ENCODE measurements around the gene DLEU7. TPM values are rescaled to one million over a fixed set of nuclear protein-coding genes. Genes with fewer than 3 reads are reported as not detected.

The DLEU7 gene
- total and polyA plus RNA-seq, 2 of the 13 experiments (the other 11 are each of a cell fraction or from before 2014, with no cell fraction given): not detected

DNA sequence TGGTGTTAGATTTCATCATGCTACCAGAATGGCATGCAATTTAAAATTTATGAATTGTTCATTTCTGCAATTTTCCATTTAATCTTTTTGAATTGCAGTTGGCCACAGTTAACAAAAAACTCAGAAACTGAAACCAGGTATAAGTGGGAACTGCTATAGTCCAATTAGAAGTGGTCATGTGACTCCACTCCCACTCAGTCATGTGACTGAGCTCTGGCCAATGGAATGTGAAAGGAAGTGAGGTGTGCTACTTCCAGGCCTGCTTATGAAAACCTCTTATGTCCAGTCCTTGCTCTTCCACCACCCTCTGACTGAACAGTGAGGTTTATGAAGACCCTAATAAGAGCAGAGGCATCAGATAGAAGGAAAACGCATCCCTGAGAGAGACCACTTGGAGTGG, 47.0 kb downstream of the DLEU7 start:
- no peak for ATAC-seq
- DNase-seq (ENCODE audit: low spot score): no peak
- no peak overlapping the region for H3K4me3 ChIP-seq (replicated peaks in 1 of 3; ENCODE audit: insufficient read depth in 1 of 3, low read depth in 2 of 3, low read length in 3 of 3)
- H3K9me3 ChIP-seq (ENCODE audit: low read length): no peaks in the 10 kb centered on the region
- POLR2A ChIA-PET: no interaction called here
- H3K27me3 ChIP-seq (ENCODE audit: control insufficient read depth in 1 of 2, insufficient read depth in 2 of 2, low read length in 2 of 2): no peaks in the 10 kb centered on the region
- H3K36me3 ChIP-seq (replicated peaks in 1 of 2; ENCODE audit: control insufficient read depth in 1 of 2, insufficient read depth in 2 of 2, low read length in 2 of 2): no peaks in the 10 kb centered on the region
- in situ Hi-C loops (cut with HindIII; ENCODE audit: extremely low pct_ligation_motif_present, low pct_unique_long_range_greater_than_20kb) (no loop called here), intact Hi-C loops (cut with micrococcal nuclease; ENCODE audit: unreplicated experiment) (no loop called here)
- no peak overlapping the region for H3K27ac ChIP-seq (ENCODE audit: extremely low read length, insufficient read depth, low read length)
- FAIRE-seq: no peak
- H3K9ac ChIP-seq (ENCODE audit: insufficient read depth, low read depth, low read length): no peak overlapping the region
- no peak overlapping the region for H2AFZ ChIP-seq (ENCODE audit: low read length)
- no peak overlapping the region for H3K4me2 ChIP-seq (ENCODE audit: low read depth, low read length)
- 100% methylated on average over 1 of the region's 1 CpG for WGBS (ENCODE audit: low lambda C conversion rate)
- no peaks in the 10 kb centered on the region for H4K20me1 ChIP-seq (ENCODE audit: insufficient read depth, low read length)
- BruUV-seq (replicated peaks): no TSS peak
- H3K4me1 ChIP-seq (ENCODE audit: insufficient read depth, low read length): no peaks in the 10 kb centered on the region
- CTCF ChIA-PET (ENCODE audit: low intra/inter-chr PET ratio, low total read pairs): no interaction called here
- H3K79me2 ChIP-seq (ENCODE audit: insufficient read depth, low read length): no peaks in the 10 kb centered on the region
- TF ChIP-seq SIN3B (IDR thresholded peaks at IDR 0.05; ENCODE audit: low read length) (no peak), NRL (CRISPR knock-in tag; IDR thresholded peaks at IDR 0.05; ENCODE audit: borderline replicate concordance) (no peak), GPBP1L1 (CRISPR knock-in tag; IDR thresholded peaks at IDR 0.05) (no peak), SATB2 (CRISPR knock-in tag; IDR thresholded peaks at IDR 0.05) (no peak), ZNF850 (CRISPR knock-in tag; conservative IDR thresholded peaks at IDR 0.05) (no peak), RAD51 (IDR thresholded peaks at IDR 0.05; ENCODE audit: borderline replicate concordance) (peak; percentile 45; the same call in 1 of the 2 replicates)
- TF ChIP-seq, protein P1, sequence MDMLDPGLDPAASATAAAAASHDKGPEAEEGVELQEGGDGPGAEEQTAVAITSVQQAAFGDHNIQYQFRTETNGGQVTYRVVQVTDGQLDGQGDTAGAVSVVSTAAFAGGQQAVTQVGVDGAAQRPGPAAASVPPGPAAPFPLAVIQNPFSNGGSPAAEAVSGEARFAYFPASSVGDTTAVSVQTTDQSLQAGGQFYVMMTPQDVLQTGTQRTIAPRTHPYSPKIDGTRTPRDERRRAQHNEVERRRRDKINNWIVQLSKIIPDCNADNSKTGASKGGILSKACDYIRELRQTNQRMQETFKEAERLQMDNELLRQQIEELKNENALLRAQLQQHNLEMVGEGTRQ (IDR thresholded peaks at IDR 0.05; ENCODE audit: low read depth, low read length): peak; percentile 56
- TF ChIP-seq, protein P1 (CRISPR knock-in tag; IDR thresholded peaks at IDR 0.05; ENCODE audit: borderline replicate concordance): no peak
